ENCODE measurements around the gene HS3ST3A1.

- TF ChIP-seq CTCF (conservative IDR thresholded peaks at IDR 0.05; ENCODE audit: low read depth, low read length) (no peak), EZH2 (IDR thresholded peaks at IDR 0.05; ENCODE audit: low read length, unreplicated experiment) (no peak)
Measured at GRCh38 chr17:13475574-13476223, 126.0 kb downstream of the HS3ST3A1 start.

Measured in PC-3 (cell line).